ENCODE measurements around the gene BBOF1.
A peak's percentile ranks its signal among the peaks of the same experiment; 100 is the strongest.
"Not testable (repeated sequence)": the region's sequence is repeated elsewhere in the genome, so short reads cannot be mapped to it uniquely, and the experiment has no call there.

BBOF1 gene, protein sequence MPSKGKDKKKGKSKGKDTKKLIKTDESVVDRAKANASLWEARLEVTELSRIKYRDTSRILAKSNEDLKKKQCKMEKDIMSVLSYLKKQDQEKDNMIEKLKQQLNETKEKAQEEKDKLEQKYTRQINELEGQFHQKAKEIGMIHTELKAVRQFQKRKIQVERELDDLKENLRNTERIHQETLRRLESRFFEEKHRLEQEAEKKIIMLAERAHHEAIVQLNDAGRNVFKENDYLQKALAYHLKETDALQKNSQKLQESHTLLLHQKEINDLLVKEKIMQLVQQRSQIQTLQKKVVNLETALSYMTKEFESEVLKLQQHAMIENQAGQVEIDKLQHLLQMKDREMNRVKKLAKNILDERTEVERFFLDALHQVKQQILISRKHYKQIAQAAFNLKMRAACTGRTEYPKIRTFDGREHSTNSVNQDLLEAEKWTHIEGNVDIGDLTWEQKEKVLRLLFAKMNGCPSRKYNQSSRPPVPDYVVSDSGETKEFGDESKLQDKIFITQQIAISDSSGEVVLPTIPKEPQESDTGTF

DNA sequence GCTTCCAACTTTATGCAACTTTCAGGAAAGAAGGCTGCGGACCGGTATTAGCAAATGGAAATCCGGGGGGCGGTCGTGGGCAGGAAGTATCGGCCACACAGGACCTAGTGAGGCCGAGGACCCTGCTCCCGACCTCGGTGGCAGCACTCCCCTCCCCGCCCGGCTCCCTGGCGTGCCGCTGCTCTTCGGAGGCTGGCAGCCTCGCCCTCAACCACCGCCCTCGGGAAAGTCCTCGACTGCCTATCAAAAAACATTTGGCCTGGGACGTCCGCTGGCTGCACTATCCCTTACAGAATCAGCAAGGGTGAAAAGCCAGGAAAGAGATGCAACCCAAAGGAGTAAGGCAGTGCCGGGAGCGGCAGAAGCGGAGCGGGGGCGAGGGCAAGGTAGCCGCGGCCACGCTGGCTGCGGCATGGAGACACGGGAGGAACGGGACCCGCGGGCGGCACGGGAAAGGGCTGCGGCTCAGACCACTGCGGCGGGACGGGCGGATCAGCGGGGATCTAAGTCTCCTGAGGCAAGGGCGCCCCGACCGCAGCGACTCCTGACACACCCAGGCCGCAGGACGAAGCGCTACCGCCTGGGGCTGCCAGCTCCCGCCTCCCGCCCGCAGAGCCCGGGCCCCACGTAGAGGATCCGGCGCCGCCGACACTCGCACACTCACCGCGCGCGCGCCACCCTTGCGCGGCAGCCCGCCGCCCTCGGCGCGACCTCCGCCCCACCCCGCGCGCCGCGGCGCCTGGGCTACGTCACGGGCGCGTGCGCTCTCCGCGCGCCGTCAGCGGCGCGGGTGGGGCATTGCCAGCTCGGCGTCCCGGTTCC, at the start of gene BBOF1, which contains the start of gene ENTPD5:
Gene BBOF1 (plus strand): TSS at position 764 of the 822 bp plus-strand sequence. CDS start 130 bp downstream, outside the sequence.
Gene ENTPD5 (minus strand): TSS at position 703 of the 822 bp plus-strand sequence. CDS start 31,186 bp downstream, outside the sequence.
- peak; percentile 84 for DNase-seq (ENCODE audit: low spot score)

- DNase-seq (ENCODE audit: low spot score): no peak
These were observed 45.7 kb upstream of the BBOF1 start for GRCh38 chr14:73973497-73973896.

GRCh38 chr14:73976125-73976524, 43.0 kb upstream of the BBOF1 start:
- DNase-seq (ENCODE audit: low spot score): no peak

GRCh38 chr14:73977896-73978295, 41.3 kb upstream of the BBOF1 start:
- no peak for DNase-seq (ENCODE audit: low spot score)

- DNase-seq (ENCODE audit: low spot score): no peak
These were observed 31.1 kb upstream of the BBOF1 start for GRCh38 chr14:73988065-73988464.

GRCh38 chr14:73988656-73989055, 30.5 kb upstream of the BBOF1 start:
- DNase-seq (ENCODE audit: low spot score): not testable (repeated sequence)

DNA sequence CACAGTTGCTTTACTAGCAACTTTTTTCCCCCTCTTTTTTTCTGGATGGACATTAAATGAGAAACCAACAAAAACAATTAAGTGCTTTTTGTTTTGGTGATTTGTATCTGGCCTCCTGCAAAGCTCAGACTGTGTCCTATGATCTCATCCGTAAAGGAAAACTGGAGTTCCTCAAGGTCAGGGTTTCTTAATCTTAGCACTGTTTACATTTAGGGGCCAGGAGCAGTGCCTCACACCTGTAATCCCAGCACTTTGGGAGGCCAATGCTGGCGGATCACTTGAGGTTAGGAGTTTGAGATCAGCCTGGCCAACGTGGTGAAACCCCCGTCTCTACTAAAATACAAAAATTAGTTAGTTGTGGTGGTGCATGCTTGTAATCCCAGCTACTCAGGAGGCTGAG, 28.1 kb upstream of the BBOF1 start:
- no peak for DNase-seq (ENCODE audit: low spot score)

GRCh38 chr14:73994926-73995325, 24.2 kb upstream of the BBOF1 start:
- DNase-seq (ENCODE audit: low spot score): not testable (repeated sequence)

DNA sequence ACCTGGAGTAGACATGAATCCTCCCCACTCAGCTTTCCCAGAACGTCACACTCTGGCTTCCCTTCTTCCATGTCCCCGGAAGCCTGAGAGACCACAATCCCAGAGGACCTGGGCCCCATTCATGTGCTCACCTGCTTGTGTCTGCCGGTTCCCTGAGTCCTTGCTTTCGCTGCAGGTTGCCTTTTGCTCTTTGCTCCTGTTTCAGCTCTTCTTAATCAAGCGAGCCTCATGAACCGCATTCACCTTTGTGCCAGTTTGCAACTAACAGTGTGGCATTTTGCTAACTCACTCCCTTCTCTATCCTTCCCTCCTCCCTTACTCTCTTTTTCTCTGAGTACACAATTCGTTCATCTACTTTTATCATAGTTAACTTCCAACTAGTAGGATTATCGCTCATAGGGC, 23.2 kb upstream of the BBOF1 start:
- DNase-seq (ENCODE audit: low spot score): no peak

DNA sequence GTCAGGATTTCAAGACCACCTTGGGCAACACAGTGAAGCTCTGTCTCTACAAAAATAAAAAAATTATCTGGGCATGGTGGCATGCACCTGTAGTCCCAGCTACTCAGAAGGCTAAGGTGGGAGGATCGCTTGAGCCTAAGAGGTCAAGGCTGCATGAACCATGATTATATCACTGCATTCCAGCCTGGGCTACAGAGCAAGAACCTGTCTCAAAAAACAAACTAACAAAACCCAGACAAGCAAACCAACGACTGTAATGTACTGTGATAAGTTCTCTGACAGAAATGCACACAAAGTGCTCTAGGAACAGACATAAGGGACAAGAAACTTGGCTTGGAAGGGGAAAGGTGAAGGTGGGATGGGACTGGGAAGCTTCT, 22.4 kb upstream of the BBOF1 start:
- no peak for DNase-seq (ENCODE audit: low spot score)

DNA sequence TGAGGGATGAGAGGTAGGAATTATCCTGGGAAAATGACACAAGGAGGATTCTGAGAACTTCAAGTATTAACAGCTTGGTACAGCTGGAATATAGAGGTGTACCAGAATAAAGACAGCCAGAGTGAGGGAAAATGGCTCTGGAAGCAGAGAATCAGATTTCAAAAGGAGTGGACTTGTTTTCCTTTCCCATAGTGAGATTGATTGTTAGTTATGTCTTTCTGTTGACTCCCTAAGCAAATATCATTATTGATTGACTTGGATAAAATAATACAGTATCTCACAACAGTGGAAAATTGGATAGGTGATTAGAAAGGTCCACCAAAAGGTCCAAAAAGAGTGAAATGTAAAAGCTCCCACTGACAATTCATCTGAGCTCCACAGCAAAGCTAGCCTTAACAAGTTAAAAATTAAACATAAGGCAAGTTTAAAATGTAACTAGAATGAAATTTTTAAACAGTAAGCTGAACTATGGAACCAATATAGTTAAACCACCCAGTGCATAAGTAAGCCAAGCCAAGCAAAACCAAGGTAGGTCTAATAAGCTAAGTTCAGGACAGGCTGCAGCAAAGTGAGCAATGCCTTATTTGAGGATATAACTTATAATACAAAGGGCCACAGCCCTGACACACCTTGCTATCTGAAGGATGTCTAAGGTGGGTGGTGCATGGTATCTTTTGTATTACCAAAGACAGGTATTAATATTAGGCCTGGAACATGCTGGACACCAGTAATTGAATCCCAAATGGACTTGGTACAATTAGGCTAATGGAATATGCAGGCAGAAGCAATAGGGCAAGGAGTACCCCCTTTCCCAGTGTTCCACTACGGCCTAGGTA, 21.8 kb upstream of the BBOF1 start:
- no peak for DNase-seq (ENCODE audit: low spot score)

GRCh38 chr14:73997944-73998447, 21.2 kb upstream of the BBOF1 start:
- no peak for DNase-seq (ENCODE audit: low spot score)

DNA sequence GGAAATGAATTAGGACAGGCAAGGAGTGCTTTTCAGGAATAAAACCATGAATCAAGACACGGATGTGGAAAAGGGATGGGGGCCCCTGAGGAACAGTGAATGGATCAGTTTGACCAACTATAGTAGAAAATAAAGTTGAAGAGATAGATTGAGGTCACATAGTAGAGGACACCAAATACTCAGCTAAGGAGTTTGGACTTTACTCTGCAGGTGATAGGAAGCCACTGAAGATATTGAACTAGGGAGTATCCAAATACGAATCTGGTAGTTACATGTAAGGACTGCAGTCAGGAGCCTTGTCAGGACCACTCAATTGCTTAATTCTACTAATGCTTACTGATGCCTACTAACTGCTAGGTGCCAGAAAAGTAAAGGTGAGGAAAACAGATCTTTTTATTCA, 20.4 kb upstream of the BBOF1 start:
- DNase-seq (ENCODE audit: low spot score): no peak

- DNase-seq (ENCODE audit: low spot score): not testable (repeated sequence)
These were observed 13.5 kb upstream of the BBOF1 start for GRCh38 chr14:74005664-74006063.

DNA sequence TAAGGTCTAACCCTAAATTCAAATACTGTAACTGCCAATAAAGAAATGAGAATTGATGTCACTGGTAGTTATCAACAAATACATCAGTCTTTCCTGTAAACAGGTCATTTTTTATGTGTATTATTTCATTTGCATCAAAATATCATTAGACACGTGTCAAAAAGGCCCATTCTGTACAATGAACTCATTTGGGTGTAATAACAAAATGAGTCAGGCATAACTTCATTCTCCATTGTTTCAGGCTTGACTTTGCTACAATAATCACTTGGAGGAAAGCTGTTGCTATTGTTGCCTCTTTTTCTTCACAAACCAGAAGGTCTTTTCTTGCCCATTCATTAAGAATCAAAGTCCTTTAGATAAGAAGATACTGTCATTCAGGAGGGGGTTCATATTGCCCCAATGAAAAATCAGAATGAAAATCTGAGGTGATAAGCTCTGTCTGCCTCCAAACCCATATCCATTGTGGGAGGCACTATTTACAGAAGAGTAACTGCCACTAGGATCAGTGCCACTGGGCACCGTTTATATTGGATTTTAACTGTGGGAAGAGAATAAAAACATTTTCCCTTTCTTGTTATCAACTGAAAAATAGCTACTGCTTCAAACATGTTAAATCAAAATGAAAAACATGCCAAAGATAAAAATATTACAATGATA, 10.2 kb upstream of the BBOF1 start:
- no peak for DNase-seq (ENCODE audit: low spot score)

DNA sequence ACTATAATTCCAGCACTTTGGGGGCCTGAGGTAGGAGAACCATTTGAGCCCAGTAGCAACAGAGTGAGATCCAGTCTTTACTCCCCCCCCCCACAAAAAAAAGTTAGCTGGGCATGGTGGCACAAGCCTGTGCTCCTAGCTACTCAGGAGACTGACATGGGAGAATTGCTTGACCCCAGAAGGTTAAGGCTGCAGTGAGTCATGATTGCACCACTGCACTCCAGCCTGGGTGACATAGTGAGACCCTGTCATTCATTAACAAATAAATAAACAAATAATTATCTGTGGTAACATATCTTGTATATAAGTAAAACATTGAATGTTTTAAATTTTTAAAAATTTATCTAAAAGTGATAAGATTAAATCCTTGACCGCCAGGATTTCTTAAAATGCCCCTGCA, 4.8 kb upstream of the BBOF1 start:
- DNase-seq (ENCODE audit: low spot score): no peak

DNA sequence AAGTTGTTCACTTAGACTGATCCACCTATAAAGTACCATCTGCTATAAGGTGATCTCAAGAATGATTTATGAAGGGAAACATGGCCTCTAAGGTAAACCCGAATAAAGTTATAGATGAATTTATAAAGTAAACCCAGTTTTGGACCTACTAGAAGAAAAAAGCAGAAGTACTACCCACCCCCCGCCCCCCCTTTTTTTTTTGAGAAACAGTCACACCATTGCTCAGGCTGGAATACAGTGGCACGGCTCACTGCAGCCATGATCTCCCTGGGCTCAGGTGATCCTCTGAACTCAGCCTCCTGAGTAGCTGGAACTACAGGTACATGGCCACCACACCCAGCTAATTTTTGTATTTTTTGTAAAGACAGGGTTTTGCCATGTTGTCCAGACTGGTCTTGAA, 4.0 kb upstream of the BBOF1 start:
- DNase-seq (ENCODE audit: low spot score): no peak

DNA sequence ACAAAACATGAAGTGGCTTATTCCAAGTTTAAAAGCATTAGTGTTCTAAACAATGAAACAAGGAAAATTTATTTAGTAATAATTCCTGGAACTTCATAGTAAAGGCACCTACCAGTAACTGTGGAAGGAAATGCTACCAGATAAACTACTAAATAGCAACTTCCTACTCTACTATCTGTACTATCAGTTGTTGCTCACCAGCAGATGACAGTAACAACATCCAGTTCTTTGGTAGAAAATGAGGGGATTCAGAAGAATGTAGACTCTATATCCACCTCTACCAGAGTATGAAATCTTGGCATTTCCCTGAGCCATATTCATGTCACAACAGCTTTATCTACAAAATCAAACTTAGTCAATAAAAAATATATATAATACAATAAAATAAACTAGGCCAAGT, 3.2 kb upstream of the BBOF1 start:
- DNase-seq (ENCODE audit: low spot score): no peak

- peak; percentile 32 for DNase-seq (ENCODE audit: low spot score)
These were observed 969 bp upstream of the BBOF1 start for GRCh38 chr14:74018174-74018585.

- no peak for DNase-seq (ENCODE audit: low spot score)
These were observed 424 bp downstream of the BBOF1 start for GRCh38 chr14:74019408-74020137.
